Mammary epithelial cell (primary cell): ENCODE measurements around the gene DRGX.

Experiments
- CTCF ChIP-seq, 2 donors: IDR thresholded peaks in 1 of 2; conservative IDR thresholded peaks in 1 of 2; 2 replicates each; pipeline ENCODE4 v1.5.1; 2011 to 2012; ENCODE audit warnings: inconsistent platforms in 2 of 2, low read length in 2 of 2, mild to moderate bottlenecking in 2 of 2, control low read depth in 1 of 2, low read depth in 1 of 2; ENCODE audit not compliant: insufficient read depth in 1 of 2; ENCODE audit errors: extremely low read depth in 1 of 2
- EZH2 ChIP-seq: IDR thresholded peaks from 2 replicates; pipeline ENCODE4 v1.6.1; 2012; ENCODE audit warnings: low read length, inconsistent platforms, borderline replicate concordance

GRCh38 chr10:49393757-49394156 is 2.1 kb downstream of the DRGX start:
- TF ChIP-seq CTCF (conservative IDR thresholded peaks at IDR 0.05 in 1 of 2, IDR thresholded peaks at IDR 0.05 in 1 of 2; ENCODE audit: extremely low read depth in 1 of 2, insufficient read depth in 1 of 2, low read depth in 1 of 2, low read length in 2 of 2) = no peak
- no peak for TF ChIP-seq EZH2
